Measurements from ENCODE around the gene SALL1.

The SALL1 gene

GRCh38 chr16:51150888-51151320, at the start of gene SALL1:
SALL1 (minus strand) TSS chr16:51151270; CDS start chr16:51151241, 29 bp downstream.
- DNase-seq, result no peak
- TF ChIP-seq POLR2A (IDR thresholded peaks at IDR 0.05; ENCODE audit: low read length) (no peak), GATA1 (IDR thresholded peaks at IDR 0.05; ENCODE audit: low read depth, low read length) (no peak)

DNA sequence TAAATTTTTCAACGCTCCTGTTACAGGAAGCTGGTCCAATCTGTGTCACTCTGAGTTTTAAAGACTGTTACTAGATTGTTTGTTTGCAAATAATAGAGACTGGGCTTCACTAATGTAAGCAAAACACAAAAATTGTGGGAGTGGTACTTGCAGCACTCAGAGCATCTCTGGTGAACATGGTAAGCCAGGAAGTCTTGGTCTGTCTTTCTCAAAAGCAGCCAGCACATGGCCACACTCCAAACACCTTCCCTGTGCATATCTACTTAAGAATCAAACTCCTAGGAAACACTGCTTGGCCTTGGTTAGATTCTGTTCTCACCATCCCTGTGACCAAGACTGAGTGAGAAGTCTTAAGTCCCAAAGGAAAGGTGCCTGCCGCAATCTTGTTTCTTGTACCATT, 49.7 kb upstream of the SALL1 start:
- DNase-seq, result no peak
- TF ChIP-seq GATA1 (IDR thresholded peaks at IDR 0.05; ENCODE audit: low read depth, low read length), result no peak
- TF ChIP-seq POLR2A (IDR thresholded peaks at IDR 0.05; ENCODE audit: low read length), result no peak

- TF ChIP-seq POLR2A (IDR thresholded peaks at IDR 0.05; ENCODE audit: low read length) (no peak), GATA1 (IDR thresholded peaks at IDR 0.05; ENCODE audit: low read depth, low read length) (no peak)
- DNase-seq, result no peak
These were observed 47.1 kb upstream of the SALL1 start for GRCh38 chr16:51197953-51198748.

DNA sequence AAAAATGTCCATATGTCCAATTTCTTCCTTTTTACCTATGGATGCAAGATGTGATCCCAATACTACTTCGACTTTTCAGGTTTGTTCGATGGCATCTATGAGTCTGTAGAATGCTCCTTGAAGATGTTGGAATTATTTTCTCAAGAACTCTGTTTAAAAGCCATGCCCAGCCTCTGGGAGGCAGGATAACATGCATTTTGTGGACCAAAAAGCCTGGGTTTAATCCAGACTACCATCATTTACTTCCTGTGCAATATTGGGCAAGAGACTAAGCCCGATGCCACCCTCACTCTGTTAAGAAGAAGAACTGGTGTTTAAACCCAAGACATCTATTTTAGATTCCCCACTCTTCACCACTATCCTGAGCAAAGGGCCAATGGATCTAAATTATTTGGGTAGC, 42.8 kb upstream of the SALL1 start:
- TF ChIP-seq GATA1 (IDR thresholded peaks at IDR 0.05; ENCODE audit: low read depth, low read length) (no peak), POLR2A (IDR thresholded peaks at IDR 0.05; ENCODE audit: low read length) (no peak)
- no peak for DNase-seq

DNA sequence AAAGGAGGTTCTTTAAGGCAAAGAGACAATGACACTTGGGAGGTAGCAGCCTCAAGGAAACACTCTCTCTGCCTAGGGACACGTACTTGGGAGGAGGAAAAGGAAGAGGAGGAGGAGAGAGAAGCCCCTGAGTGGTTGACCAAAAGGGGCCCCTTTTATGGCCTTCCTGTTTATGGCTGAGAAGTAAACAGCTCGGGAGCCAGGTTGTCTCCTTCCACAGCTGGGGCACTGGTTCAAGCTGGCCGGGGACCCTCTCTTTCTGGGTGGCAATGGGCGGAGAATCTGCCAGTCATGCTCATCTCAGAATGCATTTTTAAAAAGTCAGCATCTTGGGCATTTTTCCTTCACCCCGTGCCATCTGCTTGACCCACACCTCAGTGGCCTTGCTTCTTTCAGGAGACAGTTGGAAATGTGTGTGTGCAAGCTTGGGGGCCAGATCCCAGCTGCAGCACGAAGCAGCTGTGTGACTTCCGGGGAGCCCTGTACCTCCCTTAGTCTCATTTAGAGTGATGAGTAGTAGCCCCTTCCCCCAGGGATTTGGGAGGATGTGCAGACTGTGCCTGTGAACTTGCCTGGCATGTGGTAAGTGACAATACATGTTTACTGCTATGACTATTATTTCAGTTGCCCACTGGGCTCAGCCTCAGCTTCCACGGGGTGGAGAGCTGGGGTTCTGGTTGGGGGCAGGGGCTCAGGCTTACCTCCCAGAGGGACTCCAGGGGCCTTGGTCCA, 33.8 kb upstream of the SALL1 start:
- no peak for TF ChIP-seq GATA1 (IDR thresholded peaks at IDR 0.05; ENCODE audit: low read depth, low read length)
- no peak for TF ChIP-seq POLR2A (IDR thresholded peaks at IDR 0.05; ENCODE audit: low read length)
- no peak for DNase-seq

GRCh38 chr16:51181503-51181811, 30.4 kb upstream of the SALL1 start:
- TF ChIP-seq POLR2A (IDR thresholded peaks at IDR 0.05; ENCODE audit: low read length) (no peak), GATA1 (IDR thresholded peaks at IDR 0.05; ENCODE audit: low read depth, low read length) (no peak)
- no peak for DNase-seq

- TF ChIP-seq GATA1 (IDR thresholded peaks at IDR 0.05; ENCODE audit: low read depth, low read length), result no peak
- TF ChIP-seq POLR2A (IDR thresholded peaks at IDR 0.05; ENCODE audit: low read length), result no peak
- no peak for DNase-seq
These were observed 29.8 kb upstream of the SALL1 start for GRCh38 chr16:51180719-51181502.

- TF ChIP-seq GATA1 (IDR thresholded peaks at IDR 0.05; ENCODE audit: low read depth, low read length) (no peak), POLR2A (IDR thresholded peaks at IDR 0.05; ENCODE audit: low read length) (no peak)
- no peak for DNase-seq
These were observed 24.0 kb upstream of the SALL1 start for GRCh38 chr16:51175081-51175480.

DNA sequence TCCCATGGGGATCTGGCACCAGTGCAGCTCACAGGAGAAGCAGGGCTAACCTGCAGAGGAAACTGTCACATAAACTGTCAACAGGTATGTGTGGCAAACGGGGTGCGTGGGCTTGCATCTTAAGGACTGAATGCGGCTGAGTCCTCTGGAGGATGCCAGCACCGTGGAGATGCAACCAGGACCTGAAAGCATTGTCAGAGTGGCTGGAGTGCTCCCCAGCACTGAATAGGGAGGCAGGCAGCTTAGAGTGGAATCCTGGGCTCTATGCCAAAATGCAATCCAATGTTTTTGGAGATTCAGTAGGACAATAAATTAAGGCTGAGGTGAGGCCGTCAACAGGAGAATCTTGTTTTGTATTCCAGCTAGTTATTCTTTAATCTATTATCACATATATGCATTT, 21.3 kb upstream of the SALL1 start:
- TF ChIP-seq POLR2A (IDR thresholded peaks at IDR 0.05; ENCODE audit: low read length), result no peak
- no peak for TF ChIP-seq GATA1 (IDR thresholded peaks at IDR 0.05; ENCODE audit: low read depth, low read length)
- no peak for DNase-seq

DNA sequence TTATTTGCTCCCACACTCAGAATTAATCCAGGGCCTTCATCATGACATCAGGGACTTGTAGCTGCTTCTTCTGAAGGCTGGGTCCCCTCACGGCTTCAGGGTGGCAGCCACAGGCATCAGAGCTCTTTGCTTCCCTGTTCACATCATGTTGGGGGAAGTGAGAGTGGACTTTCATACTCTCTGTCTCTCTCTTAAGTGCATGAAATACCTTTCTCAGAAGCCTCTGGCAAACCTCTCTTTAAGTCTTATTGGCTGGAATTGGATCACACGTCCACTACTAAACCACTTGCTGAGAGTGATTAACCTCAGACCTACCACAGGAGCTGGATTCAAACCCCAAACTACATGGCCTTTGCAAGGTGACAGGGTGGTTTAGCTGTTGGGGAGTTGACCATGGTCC, 17.7 kb upstream of the SALL1 start:
- TF ChIP-seq GATA1 (IDR thresholded peaks at IDR 0.05; ENCODE audit: low read depth, low read length) (no peak), POLR2A (IDR thresholded peaks at IDR 0.05; ENCODE audit: low read length) (no peak)
- no peak for DNase-seq

DNA sequence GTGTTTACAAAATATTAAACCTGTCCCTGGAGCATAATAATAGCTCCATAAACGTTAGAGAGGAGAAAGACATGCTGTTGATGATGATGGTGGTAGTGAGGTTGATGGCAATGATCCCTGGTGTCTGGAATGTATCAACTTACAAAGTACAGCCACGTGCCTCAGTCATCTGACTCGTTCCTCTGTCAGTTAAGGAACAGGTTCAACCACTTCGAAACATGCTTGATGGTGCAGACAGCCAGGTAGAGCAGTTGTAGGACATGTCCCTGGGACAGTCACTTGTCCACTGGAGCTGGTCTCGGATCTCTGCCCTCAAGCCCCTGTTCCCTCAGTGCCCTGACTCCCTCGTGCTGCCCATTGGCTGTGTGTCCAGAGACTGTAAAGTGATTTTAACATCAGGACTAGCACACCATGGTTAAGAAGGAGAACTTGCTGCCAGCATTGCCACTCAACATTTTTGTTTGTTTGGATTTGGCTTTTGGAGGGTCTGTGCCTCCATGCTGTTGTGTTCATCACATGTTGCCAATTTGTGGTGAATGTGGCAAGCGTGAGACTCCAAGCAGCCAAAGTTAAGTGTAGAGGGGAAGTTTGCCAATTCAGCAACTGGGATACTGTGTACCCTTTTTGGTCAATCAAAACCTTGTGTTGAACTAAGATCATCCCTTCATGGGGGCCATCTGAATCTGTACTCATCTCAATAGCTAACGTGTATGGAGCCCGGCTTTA, 16.3 kb upstream of the SALL1 start:
- no peak for TF ChIP-seq GATA1 (IDR thresholded peaks at IDR 0.05; ENCODE audit: low read depth, low read length)
- TF ChIP-seq POLR2A (IDR thresholded peaks at IDR 0.05; ENCODE audit: low read length), result no peak
- DNase-seq, result no peak

DNA sequence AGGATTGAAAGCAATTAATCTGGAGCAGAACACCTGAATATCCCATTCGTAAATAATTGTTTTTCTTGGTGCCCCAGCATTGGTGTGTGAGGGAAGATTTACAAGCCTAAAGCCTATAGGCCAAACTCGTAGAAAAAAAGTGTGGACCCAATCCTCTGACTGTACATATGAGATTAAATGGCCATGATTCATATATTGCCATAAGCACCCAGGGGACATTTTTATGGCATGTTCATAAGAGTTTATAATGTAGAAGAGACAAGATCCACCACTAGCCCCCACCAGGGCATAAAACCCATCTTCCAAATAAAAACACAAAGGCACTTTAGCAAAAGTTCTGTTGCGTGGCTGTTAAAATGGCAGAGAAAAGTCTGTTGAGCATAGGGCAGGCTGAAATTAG, 15.5 kb upstream of the SALL1 start:
- DNase-seq, result no peak
- no peak for TF ChIP-seq POLR2A (IDR thresholded peaks at IDR 0.05; ENCODE audit: low read length)
- TF ChIP-seq GATA1 (IDR thresholded peaks at IDR 0.05; ENCODE audit: low read depth, low read length), result no peak

GRCh38 chr16:51166091-51166490, 15.0 kb upstream of the SALL1 start:
- TF ChIP-seq GATA1 (IDR thresholded peaks at IDR 0.05; ENCODE audit: low read depth, low read length) (no peak), POLR2A (IDR thresholded peaks at IDR 0.05; ENCODE audit: low read length) (no peak)
- DNase-seq, result no peak

GRCh38 chr16:51165043-51165442, 14.0 kb upstream of the SALL1 start:
- no peak for DNase-seq
- TF ChIP-seq GATA1 (IDR thresholded peaks at IDR 0.05; ENCODE audit: low read depth, low read length), result no peak
- no peak for TF ChIP-seq POLR2A (IDR thresholded peaks at IDR 0.05; ENCODE audit: low read length)

Data from erythroblast (primary cell).